Natural killer cell (primary cell): ENCODE results near the gene SRMS. TPM values are rescaled to one million over a fixed set of nuclear protein-coding genes. Genes with fewer than 3 reads are reported as not detected.

Experiments
- ATAC-seq, 3 donors: fragments of 150-1000 bp in 2 of 3; fragments of 200-7000 bp in 1 of 3; cut with Tn5 transposase; 1 replicate in 1 of 3; 2 replicates in 2 of 3; pipeline ENCODE4 v1.10.0; 2021; ENCODE audit warnings: mild to moderate bottlenecking in 2 of 3, moderate library complexity in 2 of 3
- DNase-seq, 2 donors: peaks; one replicate each; pipeline versions ENCODE4 v3.0.0 to v3.0.0-alpha.2; 2013 to 2021; ENCODE audit warnings: mixed read lengths in 1 of 2
- H3K27ac ChIP-seq: one replicate; pipeline ENCODE4 v1.5.1; 2013; ENCODE audit warnings: mild to moderate bottlenecking, low read length
- H3K27me3 ChIP-seq: one replicate; pipeline ENCODE4 v1.6.1; 2013; ENCODE audit warnings: low read length; ENCODE audit not compliant: control insufficient read depth, insufficient read depth
- H3K36me3 ChIP-seq: one replicate; pipeline ENCODE4 v1.6.1; 2013; ENCODE audit warnings: low read length; ENCODE audit not compliant: control insufficient read depth, insufficient read depth
- H3K4me1 ChIP-seq: one replicate; pipeline ENCODE4 v1.6.1; 2013; ENCODE audit warnings: low read length; ENCODE audit not compliant: control insufficient read depth, insufficient read depth
- H3K4me3 ChIP-seq: one replicate; pipeline ENCODE4 v1.5.1; 2013; ENCODE audit warnings: low read length
- H3K9me3 ChIP-seq: one replicate; pipeline ENCODE4 v1.6.1; 2013; ENCODE audit warnings: low read length; ENCODE audit not compliant: control insufficient read depth, insufficient read depth
- H3K27ac Mint-ChIP-seq, 2 donors: one replicate each; pipeline ENCODE4 v1.8.0; 2022; ENCODE audit warnings: mild to moderate bottlenecking in 2 of 2, mixed read lengths in 2 of 2, moderate library complexity in 1 of 2
- H3K27me3 Mint-ChIP-seq, 2 donors: one replicate each; pipeline ENCODE4 v1.8.0; 2022; ENCODE audit warnings: low read depth in 2 of 2, mixed read lengths in 2 of 2
- H3K36me3 Mint-ChIP-seq: one replicate; pipeline ENCODE4 v1.8.0; 2022; ENCODE audit warnings: mixed read lengths
- H3K4me1 Mint-ChIP-seq, 2 donors: one replicate each; pipeline ENCODE4 v1.8.0; 2022; ENCODE audit warnings: mixed read lengths in 2 of 2
- H3K4me3 Mint-ChIP-seq: one replicate; pipeline ENCODE4 v1.8.0; 2022; ENCODE audit warnings: mild to moderate bottlenecking, moderate library complexity, mixed read lengths
- H3K9me3 Mint-ChIP-seq, 2 donors: one replicate each; pipeline ENCODE4 v1.8.0; 2022; ENCODE audit warnings: mixed read lengths in 2 of 2
- WGBS: methylation state at CpG from one replicate; pipeline ENCODE4 v1.1.7; 2013; ENCODE audit warnings: missing lambda C conversion rate; ENCODE audit not compliant: insufficient coverage; 5-methylcytosine and 5-hydroxymethylcytosine counted together
- intact Hi-C: fragments of 100-400 bp; cut with micrococcal nuclease; formaldehyde crosslinking; loops from one replicate; pipeline ENCODE4 v1.14.2; 2022
- total RNA-seq, 4 donors: library from RNA; stranded (reverse); fragments of 120-200 nt in 1 of 4; gene quantifications; one replicate each; pipeline versions ENCODE4 v1.2.3 to v1.2.4, GENCODE V29; 2013 to 2022
- TF ChIP-seq, protein P1 (sequence below): fragments of 200-600 bp; IDR thresholded peaks from one replicate; pipeline ENCODE4 v1.8.0; 2022; ENCODE audit warnings: antibody characterized with exemption

The SRMS gene
- total RNA-seq, 3 donors from 2014 or later (not counting 1 experiment from before 2014, with no cell fraction given) = 0.16 to 0.23 TPM; not detected in 1

DNA sequence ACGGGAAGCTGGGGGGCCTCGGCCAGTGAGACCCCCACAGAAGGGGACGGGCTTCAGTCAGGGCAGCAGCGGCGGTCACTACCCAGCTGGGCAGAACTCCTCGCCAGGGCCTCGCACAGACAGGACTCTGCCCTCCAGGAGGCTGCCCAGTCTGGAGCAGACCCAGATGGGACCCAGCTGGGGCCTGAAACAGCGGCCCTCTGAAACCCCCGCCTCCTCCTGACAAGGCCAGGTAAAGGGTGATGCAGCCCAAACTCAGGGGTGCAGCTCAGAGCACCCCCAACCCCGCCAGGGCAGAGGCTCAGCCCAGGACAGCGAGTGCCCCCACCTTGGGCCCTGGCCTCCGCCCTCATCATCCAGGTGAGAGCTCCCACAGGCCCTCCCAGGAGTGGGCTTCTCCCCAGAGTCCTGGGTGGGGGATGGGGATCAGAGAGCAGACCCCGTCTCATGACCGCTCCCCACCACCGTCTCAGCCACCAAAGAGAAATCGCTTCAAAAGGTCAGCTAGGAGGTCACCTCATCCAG lies 50.9 kb downstream of the SRMS start:
- ATAC-seq (peak in 1 of 3 donors; percentile 5), DNase-seq (no peak)
- Mint-ChIP-seq H3K9me3 (peaks cover 0 to 8% of the 10 kb centered on the region in 2 donors), H3K36me3 (no peaks in the 10 kb centered on the region), H3K27ac (no peak overlapping the region), H3K4me3 (no peak overlapping the region), H3K4me1 (no peaks in the 10 kb centered on the region), H3K27me3 (peaks cover 0 to 7% of the 10 kb centered on the region in 2 donors)
- peaks cover 25% of the 10 kb centered on the region for H3K4me1 ChIP-seq
- H3K27ac ChIP-seq = no peak overlapping the region
- intact Hi-C loops = loop anchor here (5.0 kb wide), 1 partner anchor 476 kb away; no protein-coding TSS in a partner anchor
- TF ChIP-seq, protein P1, sequence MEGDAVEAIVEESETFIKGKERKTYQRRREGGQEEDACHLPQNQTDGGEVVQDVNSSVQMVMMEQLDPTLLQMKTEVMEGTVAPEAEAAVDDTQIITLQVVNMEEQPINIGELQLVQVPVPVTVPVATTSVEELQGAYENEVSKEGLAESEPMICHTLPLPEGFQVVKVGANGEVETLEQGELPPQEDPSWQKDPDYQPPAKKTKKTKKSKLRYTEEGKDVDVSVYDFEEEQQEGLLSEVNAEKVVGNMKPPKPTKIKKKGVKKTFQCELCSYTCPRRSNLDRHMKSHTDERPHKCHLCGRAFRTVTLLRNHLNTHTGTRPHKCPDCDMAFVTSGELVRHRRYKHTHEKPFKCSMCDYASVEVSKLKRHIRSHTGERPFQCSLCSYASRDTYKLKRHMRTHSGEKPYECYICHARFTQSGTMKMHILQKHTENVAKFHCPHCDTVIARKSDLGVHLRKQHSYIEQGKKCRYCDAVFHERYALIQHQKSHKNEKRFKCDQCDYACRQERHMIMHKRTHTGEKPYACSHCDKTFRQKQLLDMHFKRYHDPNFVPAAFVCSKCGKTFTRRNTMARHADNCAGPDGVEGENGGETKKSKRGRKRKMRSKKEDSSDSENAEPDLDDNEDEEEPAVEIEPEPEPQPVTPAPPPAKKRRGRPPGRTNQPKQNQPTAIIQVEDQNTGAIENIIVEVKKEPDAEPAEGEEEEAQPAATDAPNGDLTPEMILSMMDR = no peak
- H3K27me3 ChIP-seq = peaks cover 37% of the 10 kb centered on the region
- 66% methylated on average over 16 of the region's 16 CpGs for WGBS
- no peaks in the 10 kb centered on the region for H3K9me3 ChIP-seq
- no peaks in the 10 kb centered on the region for H3K36me3 ChIP-seq
- no peak overlapping the region for H3K4me3 ChIP-seq

DNA sequence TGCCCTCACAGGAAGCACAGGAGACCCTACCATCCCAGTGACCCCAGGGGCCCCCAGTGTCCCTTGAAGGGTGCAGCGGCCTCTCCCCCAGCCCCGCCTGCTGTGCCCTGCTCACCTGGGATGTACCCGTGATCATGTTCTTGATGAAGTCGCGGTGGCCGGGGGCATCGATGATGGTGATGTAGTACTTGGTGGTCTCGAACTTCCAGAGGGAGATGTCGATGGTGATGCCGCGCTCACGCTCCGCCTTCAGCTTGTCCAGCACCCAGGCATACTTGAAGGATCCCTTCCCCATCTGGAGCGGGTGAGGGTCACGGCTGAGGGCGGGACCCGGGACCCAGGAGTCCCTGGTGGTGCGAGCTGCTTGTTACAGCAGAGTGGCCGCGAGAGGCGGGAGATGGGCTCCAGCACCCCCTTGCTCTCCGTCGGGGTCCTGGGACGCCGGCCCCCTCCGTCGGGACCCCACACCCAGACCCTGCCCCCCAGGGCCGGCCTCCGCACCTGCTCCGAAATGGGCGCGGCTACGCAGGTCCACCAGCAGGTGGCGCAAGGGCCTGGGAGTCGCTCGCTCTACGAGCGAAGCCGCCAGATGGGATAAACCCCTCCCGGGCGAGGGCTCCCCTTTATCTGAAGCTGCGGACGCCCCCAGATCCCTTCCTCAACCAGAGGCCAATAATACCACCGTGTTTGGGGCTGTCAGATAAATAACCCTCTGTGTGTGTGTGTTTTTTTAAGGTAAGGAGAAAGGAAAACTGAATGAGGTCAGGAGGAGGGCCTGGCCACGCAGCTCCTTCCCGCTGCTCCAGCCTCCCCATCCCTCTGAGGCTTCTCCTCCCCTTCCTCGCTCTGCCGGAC lies 51.6 kb downstream of the SRMS start:
- 22% methylated on average over 47 of the region's 48 CpGs for WGBS
- intact Hi-C loops = loop anchor here (5.0 kb wide), 1 partner anchor 476 kb away; no protein-coding TSS in a partner anchor

DNA sequence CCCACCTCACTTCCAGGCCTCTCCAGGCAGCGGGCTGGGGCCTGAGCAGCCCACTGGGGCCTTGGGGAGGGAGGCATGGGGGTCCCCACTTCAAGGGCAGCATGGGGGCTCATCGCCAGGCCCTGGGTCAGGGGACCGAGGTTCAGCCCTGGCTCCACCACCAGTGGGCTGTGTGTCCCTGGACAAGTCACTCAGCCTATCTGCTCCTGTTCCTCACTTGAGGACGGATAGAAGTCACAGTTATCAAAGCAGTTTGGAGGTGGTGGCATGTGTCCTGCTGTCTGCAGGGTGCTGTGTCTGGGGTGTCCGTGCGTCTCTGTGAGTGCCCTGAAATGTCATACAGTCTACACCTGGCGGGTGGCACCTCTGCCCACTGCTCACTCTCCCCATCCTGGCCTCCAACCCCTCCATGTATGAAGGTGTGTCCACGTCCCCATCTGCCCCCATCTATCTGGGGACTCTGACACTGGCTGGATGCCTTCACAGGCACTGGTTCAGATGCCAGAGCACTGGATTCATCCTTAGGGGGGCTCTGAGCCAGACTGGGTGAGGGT lies 52.3 kb downstream of the SRMS start:
- Histone ChIP-seq H3K36me3 (no peaks in the 10 kb centered on the region), H3K27me3 (peaks cover 33% of the 10 kb centered on the region), H3K4me3 (no peak overlapping the region), H3K27ac (no peak overlapping the region), H3K9me3 (no peaks in the 10 kb centered on the region), H3K4me1 (peaks cover 25% of the 10 kb centered on the region)
- 83% methylated on average over 8 of the region's 8 CpGs for WGBS
- DNase-seq (no peak), ATAC-seq (no peak)
- peaks cover 0 to 7% of the 10 kb centered on the region in 2 donors for H3K27me3 Mint-ChIP-seq
- peaks cover 0 to 8% of the 10 kb centered on the region in 2 donors for H3K9me3 Mint-ChIP-seq
- TF ChIP-seq, protein P1 = no peak
- intact Hi-C loops = loop anchor here (5.0 kb wide), 1 partner anchor 477 kb away; no protein-coding TSS in a partner anchor
- no peak overlapping the region for H3K4me3 Mint-ChIP-seq
- H3K27ac Mint-ChIP-seq = no peak overlapping the region
- no peaks in the 10 kb centered on the region for H3K36me3 Mint-ChIP-seq
- no peaks in the 10 kb centered on the region for H3K4me1 Mint-ChIP-seq

More for the DNA sequence above, 51.6 kb downstream of the SRMS start:
- Histone ChIP-seq H3K4me1 (peaks cover 25% of the 10 kb centered on the region), H3K9me3 (no peaks in the 10 kb centered on the region), H3K4me3 (no peak overlapping the region), H3K36me3 (no peaks in the 10 kb centered on the region), H3K27ac (no peak overlapping the region), H3K27me3 (peaks cover 37% of the 10 kb centered on the region)
- DNase-seq = peak; percentile 72 to 88
- peak; percentile 69 to 78 (median 75) for ATAC-seq
- no peaks in the 10 kb centered on the region for H3K4me1 Mint-ChIP-seq
- H3K4me3 Mint-ChIP-seq = peak overlapping the region; percentile 53
- H3K36me3 Mint-ChIP-seq = no peaks in the 10 kb centered on the region
- no peak overlapping the region for H3K27ac Mint-ChIP-seq
- peaks cover 0 to 8% of the 10 kb centered on the region in 2 donors for H3K9me3 Mint-ChIP-seq
- TF ChIP-seq, protein P1 = peak; percentile 92
- H3K27me3 Mint-ChIP-seq = peaks cover 0 to 5% of the 10 kb centered on the region in 2 donors
